H1 (cell line): ENCODE data around the gene RERE. TPM values are rescaled to one million over a fixed set of nuclear protein-coding genes. Genes with fewer than 3 reads are reported as not detected.
A peak's percentile ranks its signal among the peaks of the same experiment; 100 is the strongest.

Experiments used
- CTCF ChIA-PET: fragments of 300-600 bp; sonication (Branson Sonifier 250); formaldehyde crosslinking; loops from one replicate; lab custom pipeline; 2021; ENCODE audit not compliant: partially characterized antibody; lab: Charles Lee
- POLR2A ChIA-PET: fragments of 300-600 bp; sonication (Branson Sonifier 250); formaldehyde crosslinking; loops from one replicate; lab custom pipeline; 2021; ENCODE audit warnings: inconsistent platforms; ENCODE audit not compliant: partially characterized antibody; lab: Charles Lee
- DNase-seq, 2 experiments: peaks; one replicate each; pipeline versions ENCODE4 v3.0.0 to v3.0.0-alpha.2; 2010 to 2022; ENCODE audit warnings: low spot score in 2 of 2, low read depth in 1 of 2, mixed read lengths in 1 of 2
- FAIRE-seq: peaks from 2 replicates; lab custom pipeline; 2011; peaks lifted over from hg19 to GRCh38; lab: Jason Lieb, UNC
- H2AFZ ChIP-seq: 2 replicates; pipeline ENCODE4 v1.8.1; 2012; ENCODE audit warnings: low read length, inconsistent platforms
- H2AK5ac ChIP-seq: 2 replicates; pipeline ENCODE4 v1.6.1; 2013; ENCODE audit warnings: low read depth, low read length
- H2BK120ac ChIP-seq: replicated peaks from 2 replicates; pipeline ENCODE3; 2013; ENCODE audit warnings: low read depth, low read length, inconsistent platforms
- H2BK12ac ChIP-seq: 2 replicates; pipeline ENCODE4 v1.6.1; 2013; ENCODE audit warnings: low read depth, low read length
- H2BK15ac ChIP-seq: 2 replicates; pipeline ENCODE4 v1.6.1; 2013; ENCODE audit warnings: low read length
- H2BK20ac ChIP-seq: 2 replicates; pipeline ENCODE4 v1.6.1; 2013; ENCODE audit warnings: low read length
- H2BK5ac ChIP-seq: 2 replicates; pipeline ENCODE4 v1.6.1; 2013; ENCODE audit warnings: low read depth, low read length
- H3K14ac ChIP-seq: 2 replicates; pipeline ENCODE4 v1.6.1; 2013; ENCODE audit warnings: inconsistent platforms; ENCODE audit not compliant: insufficient read length
- H3K18ac ChIP-seq: 2 replicates; pipeline ENCODE4 v1.6.1; 2013; ENCODE audit warnings: low read length; ENCODE audit errors: extremely low read depth
- H3K23ac ChIP-seq: 2 replicates; pipeline ENCODE4 v1.6.1; 2013; ENCODE audit warnings: inconsistent platforms; ENCODE audit not compliant: insufficient read length
- H3K23me2 ChIP-seq: 2 replicates; pipeline ENCODE4 v1.6.1; 2013; ENCODE audit warnings: low read depth, low read length
- H3K27ac ChIP-seq: 2 replicates; pipeline ENCODE4 v1.6.1; 2011; ENCODE audit warnings: low read depth, low read length, inconsistent platforms
- H3K27me3 ChIP-seq, 4 experiments: replicated peaks in 1 of 4; 1 replicate in 1 of 4; 2 replicates in 3 of 4; pipeline versions ENCODE4 v1.6.1 to v1.8.1; 2011 to 2013; ENCODE audit warnings: low read length in 3 of 4, mild to moderate bottlenecking in 3 of 4, inconsistent platforms in 2 of 4, mixed read lengths in 2 of 4, moderate library complexity in 1 of 4; ENCODE audit not compliant: control insufficient read depth in 3 of 4, insufficient read depth in 3 of 4; ENCODE audit errors: extremely low read depth in 1 of 4
- H3K36me3 ChIP-seq, 4 experiments: 2 replicates each; pipeline versions ENCODE4 v1.6.1 to v1.8.1; 2011 to 2013; ENCODE audit warnings: mild to moderate bottlenecking in 4 of 4, low read length in 3 of 4, moderate library complexity in 2 of 4, control low read depth in 1 of 4, inconsistent platforms in 1 of 4; ENCODE audit not compliant: insufficient read depth in 4 of 4, control insufficient read depth in 2 of 4
- H3K4ac ChIP-seq: replicated peaks from 2 replicates; pipeline ENCODE3; 2013; ENCODE audit warnings: low read length, low read depth, mixed read lengths, inconsistent platforms; ENCODE audit not compliant: insufficient read length
- H3K4me1 ChIP-seq, 4 experiments: replicated peaks in 1 of 4; 1 replicate in 1 of 4; 2 replicates in 3 of 4; pipeline versions ENCODE4 v1.6.1 to v1.8.1; 2011 to 2013; ENCODE audit warnings: low read length in 3 of 4, inconsistent platforms in 2 of 4, mixed read lengths in 1 of 4; ENCODE audit not compliant: insufficient read depth in 4 of 4, control insufficient read depth in 3 of 4
- H3K4me2 ChIP-seq, 2 experiments: 2 replicates each; pipeline versions ENCODE4 v1.6.1 to v1.8.1; 2011 to 2013; ENCODE audit warnings: low read depth in 2 of 2, low read length in 2 of 2, control low read depth in 1 of 2, inconsistent platforms in 1 of 2, mild to moderate bottlenecking in 1 of 2; ENCODE audit not compliant: insufficient read depth in 1 of 2
- H3K4me3 ChIP-seq, 4 experiments: fragments of 200-600, 300-600 bp in 1 of 4; sonication (generic), shearing (Covaris generic), sonication (Bioruptor Twin) in 1 of 4; 2 replicates each; pipeline versions ENCODE4 v1.5.1 to v1.8.1; 2011 to 2016; ENCODE audit warnings: low read length in 4 of 4, low read depth in 3 of 4, control low read depth in 2 of 4, inconsistent platforms in 2 of 4, mild to moderate bottlenecking in 2 of 4, mixed read lengths in 1 of 4, moderate library complexity in 1 of 4; ENCODE audit not compliant: insufficient read depth in 2 of 4; ENCODE audit errors: extremely low read depth in 1 of 4
- H3K56ac ChIP-seq: replicated peaks from 2 replicates; pipeline ENCODE3; 2013; ENCODE audit warnings: low read depth, mild to moderate bottlenecking, mixed read lengths, low read length, inconsistent platforms; ENCODE audit not compliant: insufficient read length
- H3K79me1 ChIP-seq: 2 replicates; pipeline ENCODE4 v1.6.1; 2013; ENCODE audit warnings: low read depth, low read length, control low read depth
- H3K79me2 ChIP-seq, 2 experiments: 2 replicates each; pipeline versions ENCODE4 v1.6.1 to v1.8.1; 2012 to 2013; ENCODE audit warnings: low read length in 2 of 2, mild to moderate bottlenecking in 2 of 2, inconsistent platforms in 1 of 2; ENCODE audit not compliant: insufficient read depth in 2 of 2, control insufficient read depth in 1 of 2
- H3K9ac ChIP-seq, 4 experiments: replicated peaks in 1 of 4; 1 replicate in 1 of 4; 2 replicates in 3 of 4; pipeline versions ENCODE4 v1.6.1 to v1.8.1; 2011 to 2013; ENCODE audit warnings: low read depth in 3 of 4, low read length in 3 of 4, control low read depth in 2 of 4, mild to moderate bottlenecking in 2 of 4, moderate library complexity in 2 of 4, inconsistent platforms in 1 of 4; ENCODE audit errors: extremely low read depth in 1 of 4
- H3K9me3 ChIP-seq, 2 experiments: 2 replicates each; pipeline versions ENCODE4 v1.6.1 to v1.8.1; 2012 to 2013; ENCODE audit warnings: mild to moderate bottlenecking in 2 of 2, moderate library complexity in 2 of 2, control low read depth in 1 of 2, inconsistent platforms in 1 of 2, low read depth in 1 of 2, low read length in 1 of 2, mixed read lengths in 1 of 2; ENCODE audit not compliant: insufficient read depth in 2 of 2
- H4K20me1 ChIP-seq, 2 experiments: replicated peaks in 1 of 2; 2 replicates each; pipeline versions ENCODE3 to v1.8.1; 2011 to 2013; ENCODE audit warnings: inconsistent platforms in 2 of 2, low read length in 2 of 2, mild to moderate bottlenecking in 1 of 2; ENCODE audit not compliant: insufficient read depth in 2 of 2, control insufficient read depth in 1 of 2
- H4K5ac ChIP-seq: 2 replicates; pipeline ENCODE4 v1.6.1; 2013; ENCODE audit warnings: low read length, low read depth, mixed read lengths, inconsistent platforms; ENCODE audit not compliant: insufficient read length
- H4K8ac ChIP-seq: 2 replicates; pipeline ENCODE4 v1.8.0; 2013; ENCODE audit warnings: mild to moderate bottlenecking, moderate library complexity, low read length, inconsistent platforms; ENCODE audit not compliant: insufficient read depth; ENCODE audit errors: extremely low read depth
- H4K91ac ChIP-seq: replicated peaks from 2 replicates; pipeline ENCODE3; 2013; ENCODE audit warnings: low read length, mixed read lengths, inconsistent platforms; ENCODE audit not compliant: insufficient read length
- RAD21 ChIP-seq, 2 experiments: IDR thresholded peaks in 1 of 2; conservative IDR thresholded peaks in 1 of 2; 2 replicates each; pipeline ENCODE4 v1.6.1; 2011; ENCODE audit warnings: low read depth in 2 of 2, low read length in 2 of 2, improper control_type of control experiment in 1 of 2, inconsistent platforms in 1 of 2, mild to moderate bottlenecking in 1 of 2, moderate library complexity in 1 of 2
- TEAD4 ChIP-seq: IDR thresholded peaks from 2 replicates; pipeline ENCODE4 v1.6.1; 2012; ENCODE audit warnings: low read depth, low read length, inconsistent platforms, mixed read lengths
- WGBS, 2 experiments: shearing (Covaris generic) in 1 of 2; methylation state at CpG; one replicate each; pipeline versions ENCODE4 v1.1.6 to v1.1.7; 2013 to 2015; ENCODE audit warnings: low lambda C conversion rate in 2 of 2, mixed read lengths in 2 of 2, inconsistent platforms in 1 of 2, low coverage in 1 of 2, missing lambda C conversion rate in 1 of 2; ENCODE audit not compliant: insufficient replicate concordance in 2 of 2, insufficient coverage in 1 of 2, insufficient read length in 1 of 2; ENCODE audit errors: extremely low coverage in 1 of 2, missing lambda C conversion rate in 1 of 2; 5-methylcytosine and 5-hydroxymethylcytosine counted together
- polyA plus RNA-seq, 7 experiments: library from polyadenylated mRNA; depleted of rRNA in 3 of 7; stranded (reverse) in 5 of 7; unstranded in 2 of 7; fragments of >200 nt in 5 of 7; fragments of 200-250 nt in 2 of 7; gene quantifications; 1 replicate in 5 of 7; 2 replicates in 1 of 7; 4 replicates in 1 of 7; pipeline versions ENCODE4 v1.2.1 to v1.2.3, GENCODE V29; 2011 to 2013; ENCODE audit warnings: missing spikeins in 2 of 7, mixed read lengths in 2 of 7
- total RNA-seq: library from RNA; stranded (reverse); fragmentation: NEBNext Ultra II Directional; extraction: Animal tissue kit (Norgen Biotek cat#: 25700); gene quantifications from 2 replicates; pipeline ENCODE4 v1.2.1, GENCODE V29; 2021
- TF ChIP-seq, protein P1 (sequence below), 3 experiments: IDR thresholded peaks; 1 replicate in 2 of 3; 2 replicates in 1 of 3; pipeline versions ENCODE4 v1.5.1 to v1.6.1; 2011; ENCODE audit warnings: low read length in 3 of 3, mild to moderate bottlenecking in 3 of 3, inconsistent platforms in 2 of 3, low read depth in 1 of 3, moderate library complexity in 1 of 3; ENCODE audit not compliant: insufficient read depth in 1 of 3; ENCODE audit errors: control extremely low read depth in 1 of 3

RERE gene
- total and polyA plus RNA-seq, 2 of the 8 experiments (the other 6 are each of a cell fraction or from before 2014, with no cell fraction given) = 15.3 to 142 TPM

DNA sequence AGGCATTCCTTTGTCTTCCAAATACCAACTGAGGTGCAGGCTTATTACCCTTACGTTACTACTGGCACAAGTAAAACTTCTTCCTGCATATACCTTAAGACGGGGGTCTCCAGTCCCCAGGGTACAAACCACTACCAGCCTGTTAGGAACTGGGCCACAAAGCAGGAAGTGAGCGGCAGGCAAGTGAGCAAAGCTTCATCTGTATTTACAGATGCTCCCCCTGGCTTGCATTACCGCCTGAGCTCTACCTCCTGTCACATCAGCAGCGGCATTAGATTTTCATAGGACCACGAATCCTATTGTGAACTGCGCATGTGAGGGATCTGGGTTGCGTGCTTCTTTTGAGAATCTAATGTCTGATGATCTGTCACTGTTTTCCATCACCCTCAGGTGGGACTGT is 386.4 kb downstream of the RERE start:
- H3K27me3 ChIP-seq = no peaks in the 10 kb centered on the region
- no peak overlapping the region for H2BK120ac ChIP-seq
- no peak overlapping the region for H3K4me2 ChIP-seq
- no peak overlapping the region for H3K4me3 ChIP-seq
- H4K5ac ChIP-seq = no peak overlapping the region
- H3K79me1 ChIP-seq = no peaks in the 10 kb centered on the region; the same call in 1 of the 2 replicates
- no peak overlapping the region for H3K4ac ChIP-seq
- FAIRE-seq (no peak), DNase-seq (no peak)
- POLR2A ChIA-PET = interaction anchor here (1.0 to 1.2 kb wide), 3 partner anchors 13 to 67 kb away, joined by 3 read pairs; no protein-coding TSS in a partner anchor
- no peak overlapping the region for H3K56ac ChIP-seq
- peaks cover 0 to 65% of the 10 kb centered on the region in 2 experiments; a peak in 2 of 4 replicates for H3K79me2 ChIP-seq
- peaks cover 0 to 10% (median 0%) of the 10 kb centered on the region in 4 experiments; a peak in 4 of 7 replicates for H3K4me1 ChIP-seq
- H4K91ac ChIP-seq = no peak overlapping the region
- no peak overlapping the region for H3K27ac ChIP-seq
- no peaks in the 10 kb centered on the region for H3K36me3 ChIP-seq
- no peak overlapping the region for H2BK15ac ChIP-seq
- H2BK20ac ChIP-seq = no peak overlapping the region
- CTCF ChIA-PET = interaction anchor here (0.9 to 1.8 kb wide), 11 partner anchors 9 to 259 kb away, joined by 3 to 20 read pairs (median 4); no protein-coding TSS in a partner anchor
- H2BK12ac ChIP-seq = no peak overlapping the region
- H3K18ac ChIP-seq = no peak overlapping the region
- peak overlapping the region; percentile 33; the same call in 1 of the 2 replicates for H2AK5ac ChIP-seq
- H4K8ac ChIP-seq = no peak overlapping the region
- no peak overlapping the region for H2AFZ ChIP-seq
- H4K20me1 ChIP-seq = peaks cover 2 to 9% of the 10 kb centered on the region in 2 experiments
- no peak overlapping the region for H3K23ac ChIP-seq
- no peaks in the 10 kb centered on the region for H3K23me2 ChIP-seq
- TF ChIP-seq, protein P1, sequence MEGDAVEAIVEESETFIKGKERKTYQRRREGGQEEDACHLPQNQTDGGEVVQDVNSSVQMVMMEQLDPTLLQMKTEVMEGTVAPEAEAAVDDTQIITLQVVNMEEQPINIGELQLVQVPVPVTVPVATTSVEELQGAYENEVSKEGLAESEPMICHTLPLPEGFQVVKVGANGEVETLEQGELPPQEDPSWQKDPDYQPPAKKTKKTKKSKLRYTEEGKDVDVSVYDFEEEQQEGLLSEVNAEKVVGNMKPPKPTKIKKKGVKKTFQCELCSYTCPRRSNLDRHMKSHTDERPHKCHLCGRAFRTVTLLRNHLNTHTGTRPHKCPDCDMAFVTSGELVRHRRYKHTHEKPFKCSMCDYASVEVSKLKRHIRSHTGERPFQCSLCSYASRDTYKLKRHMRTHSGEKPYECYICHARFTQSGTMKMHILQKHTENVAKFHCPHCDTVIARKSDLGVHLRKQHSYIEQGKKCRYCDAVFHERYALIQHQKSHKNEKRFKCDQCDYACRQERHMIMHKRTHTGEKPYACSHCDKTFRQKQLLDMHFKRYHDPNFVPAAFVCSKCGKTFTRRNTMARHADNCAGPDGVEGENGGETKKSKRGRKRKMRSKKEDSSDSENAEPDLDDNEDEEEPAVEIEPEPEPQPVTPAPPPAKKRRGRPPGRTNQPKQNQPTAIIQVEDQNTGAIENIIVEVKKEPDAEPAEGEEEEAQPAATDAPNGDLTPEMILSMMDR (IDR thresholded peaks at IDR 0.05; ENCODE audit: control extremely low read depth in 1 of 3, insufficient read depth in 1 of 3, low read depth in 1 of 3, low read length in 3 of 3) = peak; percentile 28 to 47 (median 42); a peak in 3 of 4 replicates
- TF ChIP-seq RAD21 (IDR thresholded peaks at IDR 0.05 in 1 of 2, conservative IDR thresholded peaks at IDR 0.05 in 1 of 2; ENCODE audit: low read depth in 2 of 2, low read length in 2 of 2) (peak in 1 of 2 experiments; percentile 31; a peak in 1 of 4 replicates), TEAD4 (no peak)
- H3K9ac ChIP-seq = no peak overlapping the region
- 73% methylated on average over 8 of the region's 8 CpGs; no CpG with 5 or more reads in 1 of the 2 experiments for WGBS, 2 experiments
- no peak overlapping the region for H3K14ac ChIP-seq
- H3K9me3 ChIP-seq = no peaks in the 10 kb centered on the region
- H2BK5ac ChIP-seq = no peak overlapping the region
